Hematopoietic multipotent progenitor cell treated with erythropoietin and hydrocortisone succinate and interleukin-3 and kit ligand, for 4 days (in vitro differentiated cells): ENCODE results near the gene CCDC88C.
"Not testable (repeated sequence)": the region's sequence is repeated elsewhere in the genome, so short reads cannot be mapped to it uniquely, and the experiment has no call there.

Source experiments
- DNase-seq: peaks from one replicate; pipeline ENCODE4 v3.0.0-alpha.2; 2015

The CCDC88C gene

GRCh38 chr14:91237219-91237618, 180.4 kb downstream of the CCDC88C start:
- DNase-seq = no peak

- no peak for DNase-seq
Observed at GRCh38 chr14:91235841-91236240, 181.8 kb downstream of the CCDC88C start.

- no peak for DNase-seq
Observed at GRCh38 chr14:91234791-91235114, 182.9 kb downstream of the CCDC88C start.

GRCh38 chr14:91233936-91234790, 183.5 kb downstream of the CCDC88C start:
- DNase-seq = no peak

GRCh38 chr14:91232603-91233002, 185.0 kb downstream of the CCDC88C start:
- no peak for DNase-seq

- no peak for DNase-seq
Observed at GRCh38 chr14:91232052-91232451, 185.6 kb downstream of the CCDC88C start.

GRCh38 chr14:91231446-91231845, 186.2 kb downstream of the CCDC88C start:
- no peak for DNase-seq

- DNase-seq = no peak
Observed at GRCh38 chr14:91230397-91231035, 187.1 kb downstream of the CCDC88C start.

- peak; percentile 90 for DNase-seq
Observed at GRCh38 chr14:91229743-91230200, 187.8 kb downstream of the CCDC88C start.

GRCh38 chr14:91229005-91229382, 188.6 kb downstream of the CCDC88C start:
- DNase-seq = no peak

- DNase-seq = peak; percentile 34
Observed at GRCh38 chr14:91228112-91229004, 189.3 kb downstream of the CCDC88C start.

GRCh38 chr14:91227183-91227628, 190.4 kb downstream of the CCDC88C start:
- peak; percentile 52 for DNase-seq

- DNase-seq = not testable (repeated sequence)
Observed at GRCh38 chr14:91226360-91226759, 191.3 kb downstream of the CCDC88C start.

GRCh38 chr14:91225025-91225424, 192.6 kb downstream of the CCDC88C start:
- no peak for DNase-seq

GRCh38 chr14:91223028-91223783, 194.4 kb downstream of the CCDC88C start:
- DNase-seq = no peak
